ENCODE measurements around the gene TAF3.
A peak's percentile ranks its signal among the peaks of the same experiment; 100 is the strongest.

TAF3 gene

GRCh38 chr10:8049865-8050555 is 231.7 kb downstream of the TAF3 start:
- DNase-seq = no peak

GRCh38 chr10:8050556-8051108 is 232.3 kb downstream of the TAF3 start:
- no peak for DNase-seq

GRCh38 chr10:8051109-8051821 is 233.0 kb downstream of the TAF3 start:
- no peak for DNase-seq

- no peak for DNase-seq
Measured at GRCh38 chr10:8051851-8052257, 233.5 kb downstream of the TAF3 start.

- DNase-seq = no peak
Measured at GRCh38 chr10:8052341-8052955, 234.1 kb downstream of the TAF3 start.

GRCh38 chr10:8052956-8053445 is 234.7 kb downstream of the TAF3 start:
- DNase-seq = no peak

- DNase-seq = peak; percentile 93
Measured at GRCh38 chr10:8053446-8054243, 235.3 kb downstream of the TAF3 start.

- DNase-seq = no peak
Measured at GRCh38 chr10:8054244-8054493, 235.9 kb downstream of the TAF3 start.

- DNase-seq = peak; percentile 86
Measured at GRCh38 chr10:8054494-8055407, 236.4 kb downstream of the TAF3 start, which contains the start of gene GATA3. TSS of gene GATA3 (plus strand) at chr10:8054688. CDS start at chr10:8055656, 968 bp downstream.

- peak; percentile 29 for DNase-seq
Measured at GRCh38 chr10:8055420-8056349, 237.4 kb downstream of the TAF3 start.

- DNase-seq = no peak
Measured at GRCh38 chr10:8056378-8056777, 238.1 kb downstream of the TAF3 start.

GRCh38 chr10:8056871-8057331 is 238.6 kb downstream of the TAF3 start:
- peak; percentile 53 for DNase-seq

- DNase-seq = no peak
Measured at GRCh38 chr10:8057636-8058273, 239.4 kb downstream of the TAF3 start.

GRCh38 chr10:8058274-8059111 is 240.2 kb downstream of the TAF3 start:
- DNase-seq = no peak

- no peak for DNase-seq
Measured at GRCh38 chr10:8059191-8059936, 241.1 kb downstream of the TAF3 start.

GRCh38 chr10:8060010-8060703 is 241.9 kb downstream of the TAF3 start:
- DNase-seq = peak; percentile 61

GRCh38 chr10:8060704-8061121 is 242.4 kb downstream of the TAF3 start:
- no peak for DNase-seq
